HG03575 (cell line): ENCODE results near the gene ABI3.

Experiments used
- ATAC-seq: cut with Tn5 transposase; IDR thresholded peaks from one replicate; pipeline ENCODE4 v1.9.1; 2021; ENCODE audit not compliant: unreplicated experiment, insufficient number of reproducible peaks, low FRiP score; ENCODE audit errors: extremely low read depth

The ABI3 gene

DNA sequence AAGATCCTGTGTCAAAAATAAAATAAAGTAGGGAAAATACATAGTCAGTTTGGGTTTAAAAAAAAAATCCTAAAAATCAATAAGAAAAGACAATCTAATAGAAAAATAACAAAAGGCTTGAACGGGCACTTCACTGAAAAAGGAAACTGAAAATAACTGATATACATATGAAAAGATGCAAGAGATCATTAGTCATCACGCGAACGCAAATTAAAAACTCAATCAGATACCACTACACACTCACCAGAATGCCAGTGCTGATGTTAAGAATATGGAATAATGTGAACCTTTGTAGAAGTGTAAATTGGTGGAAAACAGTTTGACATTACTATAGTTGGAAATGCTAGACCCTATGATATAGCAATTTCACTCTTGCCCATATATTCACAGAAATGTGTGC, 14.8 kb upstream of the ABI3 start:
- no peak for ATAC-seq

DNA sequence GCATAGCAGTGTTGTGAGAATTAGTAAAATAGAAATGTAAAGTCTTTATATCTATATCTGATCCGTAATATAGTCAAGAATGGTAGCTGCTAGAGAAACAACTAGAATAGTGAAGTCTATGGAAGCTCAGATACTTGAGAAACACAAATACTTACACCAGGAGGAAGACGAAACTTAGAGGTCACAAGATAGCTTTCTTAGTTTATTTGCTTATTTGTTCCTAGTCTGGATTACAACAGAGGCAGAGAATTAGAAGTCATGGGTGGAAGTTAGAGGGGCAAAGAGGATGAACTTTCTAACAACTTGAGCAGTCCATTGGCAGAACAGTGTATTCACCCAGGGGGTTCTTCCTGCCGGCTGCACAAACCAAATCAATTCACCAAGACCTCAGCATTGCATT, 14.0 kb upstream of the ABI3 start:
- no peak for ATAC-seq

DNA sequence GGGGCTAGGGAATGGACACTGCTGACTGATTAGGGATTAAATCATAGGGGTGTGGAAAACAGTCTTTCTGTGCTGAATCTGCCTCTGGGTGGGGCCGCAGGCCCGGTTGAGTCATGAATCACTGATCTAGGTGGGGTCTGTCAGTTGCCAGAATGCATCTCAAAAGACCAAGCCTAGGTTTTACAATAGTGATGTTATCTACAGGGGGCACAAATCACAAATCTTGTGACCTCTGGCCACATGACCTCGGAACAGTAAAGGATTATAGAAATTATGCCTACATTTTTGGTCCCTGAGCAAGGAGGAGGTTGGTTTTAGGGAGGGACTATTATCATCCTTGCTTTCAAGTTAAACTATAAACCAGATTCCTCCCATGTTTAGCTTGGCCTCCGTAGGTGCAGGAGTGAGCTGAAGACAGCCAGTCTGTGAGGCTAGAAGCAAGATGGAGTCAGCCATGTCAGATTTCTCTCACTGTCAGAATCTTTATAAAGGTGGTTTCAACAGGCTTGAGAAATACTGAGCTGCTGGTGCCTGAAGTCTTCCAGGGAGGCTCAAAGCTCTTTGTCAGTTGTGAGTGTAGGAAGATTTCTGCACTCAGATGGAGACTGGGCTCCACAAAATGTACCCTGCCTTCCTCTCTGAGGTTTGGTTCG, 13.0 kb upstream of the ABI3 start:
- ATAC-seq: no peak

DNA sequence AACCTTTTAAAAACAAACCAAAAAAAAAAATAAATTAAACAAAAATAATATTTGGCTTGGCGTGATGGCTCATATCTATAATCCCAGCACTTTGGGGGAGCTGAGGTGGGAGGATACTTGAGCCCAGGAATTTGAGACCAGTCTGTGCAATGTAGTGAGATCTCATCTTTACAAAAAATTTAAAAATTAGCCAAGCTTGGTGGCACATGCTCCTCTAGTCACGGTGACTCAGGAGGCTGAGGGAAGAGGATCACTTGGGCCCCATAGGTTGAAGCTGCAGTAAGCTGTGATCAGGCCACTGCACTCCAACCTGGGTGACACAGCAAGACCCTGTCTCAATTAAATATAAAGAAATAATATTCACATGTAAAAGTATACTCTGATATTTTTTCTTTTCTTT, 12.3 kb upstream of the ABI3 start:
- ATAC-seq: no peak

DNA sequence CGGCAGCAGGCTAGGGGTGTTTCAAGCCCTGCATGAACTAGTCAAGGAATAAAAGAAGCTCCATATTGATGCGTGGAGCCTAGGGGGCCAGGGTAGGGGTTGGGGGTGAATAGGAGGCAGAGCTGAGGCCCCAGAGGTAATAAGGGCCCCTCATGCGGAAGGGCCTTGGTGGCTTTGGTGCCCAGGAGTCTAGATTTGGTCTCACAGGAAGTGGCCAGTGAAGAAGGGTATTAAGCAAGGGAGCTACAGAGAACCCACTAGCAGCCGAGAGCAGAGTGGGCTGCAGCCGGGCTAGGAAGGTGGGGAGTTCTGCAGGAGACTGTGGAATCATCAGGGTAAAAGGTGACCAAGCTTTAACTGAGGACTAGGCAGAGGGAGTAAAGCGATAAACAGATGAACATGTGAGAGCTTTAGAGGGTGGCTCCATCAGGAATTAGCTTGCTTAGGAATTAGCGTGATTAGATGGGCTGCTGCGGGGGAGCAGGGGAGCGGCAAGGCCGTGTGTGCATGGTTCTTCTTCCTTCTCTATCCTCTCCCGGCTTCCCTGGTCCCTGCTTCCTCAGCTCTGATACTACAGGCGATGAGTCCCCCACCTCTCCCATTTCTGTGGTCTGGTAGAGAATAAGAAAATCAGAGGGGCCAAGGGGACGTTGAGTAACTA, 10.0 kb upstream of the ABI3 start:
- ATAC-seq: no peak

DNA sequence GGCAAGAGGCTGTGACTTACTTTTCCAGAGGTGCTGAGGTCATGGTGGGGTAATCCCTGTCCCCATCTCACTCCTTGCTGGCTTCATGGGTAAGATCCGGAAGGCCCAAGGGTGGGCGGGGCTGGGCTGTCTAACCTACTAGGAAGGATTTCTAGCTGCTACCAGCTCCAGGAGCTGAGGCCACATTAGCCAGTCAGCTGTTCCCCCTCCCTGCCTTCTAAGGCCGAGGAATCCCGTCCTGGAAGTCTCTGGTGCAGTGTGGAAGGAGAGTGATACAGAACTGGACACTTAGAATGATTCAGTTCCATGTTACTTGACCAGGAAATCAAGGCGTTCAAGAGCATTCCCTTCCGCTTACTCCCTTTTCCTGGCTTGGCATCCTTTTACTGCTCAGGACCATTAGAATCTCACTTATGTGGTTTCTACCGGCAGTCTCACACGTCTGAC, 9.0 kb upstream of the ABI3 start:
- no peak for ATAC-seq

DNA sequence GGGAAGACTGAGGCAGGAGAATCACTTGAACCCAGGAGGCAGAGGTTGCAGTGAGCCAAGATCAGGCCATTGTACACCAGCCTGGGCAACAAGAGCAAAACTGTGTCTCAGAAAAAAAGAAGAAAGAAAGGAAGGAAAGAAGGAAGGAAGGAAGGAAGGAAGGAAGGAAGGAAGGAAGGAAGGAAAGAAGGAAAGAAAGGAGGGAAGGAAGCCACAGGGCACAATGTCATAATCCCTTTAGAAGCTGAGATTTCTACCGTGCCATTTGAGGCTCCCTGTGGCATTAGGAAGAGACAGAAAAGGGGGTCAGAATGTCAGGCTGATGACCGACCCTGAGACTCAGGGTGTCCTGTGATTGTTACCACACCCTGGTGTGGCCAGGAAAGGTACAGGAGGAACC, 6.7 kb upstream of the ABI3 start:
- ATAC-seq: no peak

DNA sequence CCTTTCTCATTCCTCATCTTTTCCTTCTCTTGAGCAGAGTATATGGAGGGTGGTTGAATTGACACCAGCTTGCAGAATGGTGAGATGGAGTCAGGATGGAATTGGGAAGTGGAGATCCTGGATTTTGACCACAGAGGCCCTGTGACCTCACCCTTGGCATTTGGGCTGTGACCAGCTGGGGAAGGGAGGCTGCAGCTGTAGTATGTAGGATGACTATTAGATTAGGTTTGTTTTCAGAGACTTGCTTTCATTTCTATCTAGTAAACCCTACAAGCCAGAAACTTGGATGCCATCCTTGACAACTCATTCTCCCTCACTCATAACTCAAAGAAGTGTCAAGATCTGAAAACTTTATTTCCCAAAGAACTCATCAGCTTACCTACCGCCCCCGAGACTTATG, 6.0 kb upstream of the ABI3 start:
- ATAC-seq: no peak

DNA sequence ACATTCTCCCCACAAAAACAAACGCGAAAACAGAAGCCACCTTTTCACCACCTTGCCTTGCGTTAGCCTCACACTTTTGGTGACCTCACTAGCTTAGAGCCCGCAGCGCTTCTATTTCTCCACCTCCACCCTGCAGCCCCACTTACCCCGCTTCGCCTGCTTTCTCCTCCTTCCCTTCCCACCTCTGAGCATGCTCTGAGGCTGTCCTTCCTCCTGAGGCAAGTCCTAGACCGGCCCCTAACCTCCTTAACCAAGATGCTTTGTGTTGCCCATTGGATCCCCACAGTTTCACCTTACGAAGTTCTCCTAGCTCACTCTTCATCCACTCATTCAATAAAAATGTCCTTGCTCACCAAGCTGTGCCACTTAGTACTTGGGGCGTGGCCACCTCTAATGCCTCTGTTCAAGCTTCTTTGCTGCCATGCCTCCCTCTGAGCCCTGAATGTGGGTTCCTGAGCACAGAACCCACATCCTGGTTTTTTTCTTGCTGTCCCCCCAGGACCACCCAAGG, 1.4 kb upstream of the ABI3 start:
- ATAC-seq: no peak

DNA sequence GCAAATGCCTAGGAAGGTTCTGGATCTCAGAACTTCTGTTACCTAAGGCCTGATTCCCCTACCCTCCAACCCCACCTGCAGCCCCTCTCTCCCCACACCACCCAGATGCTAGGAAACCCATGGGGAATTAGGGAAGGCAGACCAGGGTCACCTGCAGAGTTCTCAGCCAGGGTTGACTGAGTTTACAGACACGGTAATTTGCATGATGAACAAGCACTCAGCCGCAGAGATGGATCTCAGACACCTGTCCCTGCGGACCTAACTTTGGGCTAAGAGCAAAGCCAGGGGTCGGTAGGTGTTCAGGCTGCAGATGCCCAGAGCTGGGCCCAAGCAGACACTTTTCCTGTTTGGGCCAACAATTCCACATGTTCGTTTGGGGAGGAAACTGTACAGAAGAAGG, 2.9 kb downstream of the ABI3 start:
- no peak for ATAC-seq

DNA sequence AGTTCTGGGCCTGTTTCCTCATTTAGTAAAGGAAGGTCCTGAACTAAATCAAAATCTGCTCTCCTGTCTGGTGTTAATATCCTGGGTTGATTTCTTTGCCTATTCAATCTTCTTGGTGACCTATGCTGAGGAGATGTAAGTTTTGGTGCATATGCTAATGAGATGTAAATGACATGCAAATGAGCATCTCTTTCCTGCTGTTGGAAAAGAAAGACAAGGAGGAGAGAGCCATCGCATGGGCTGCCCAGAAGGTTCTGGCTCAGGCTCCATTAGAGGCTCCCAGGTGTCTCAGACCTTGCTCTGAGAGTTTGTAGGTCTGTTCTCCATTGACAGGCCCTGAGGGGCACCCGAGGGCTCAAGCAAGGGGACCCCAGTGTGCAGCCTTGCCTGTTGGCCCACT, 3.3 kb downstream of the ABI3 start:
- no peak for ATAC-seq

DNA sequence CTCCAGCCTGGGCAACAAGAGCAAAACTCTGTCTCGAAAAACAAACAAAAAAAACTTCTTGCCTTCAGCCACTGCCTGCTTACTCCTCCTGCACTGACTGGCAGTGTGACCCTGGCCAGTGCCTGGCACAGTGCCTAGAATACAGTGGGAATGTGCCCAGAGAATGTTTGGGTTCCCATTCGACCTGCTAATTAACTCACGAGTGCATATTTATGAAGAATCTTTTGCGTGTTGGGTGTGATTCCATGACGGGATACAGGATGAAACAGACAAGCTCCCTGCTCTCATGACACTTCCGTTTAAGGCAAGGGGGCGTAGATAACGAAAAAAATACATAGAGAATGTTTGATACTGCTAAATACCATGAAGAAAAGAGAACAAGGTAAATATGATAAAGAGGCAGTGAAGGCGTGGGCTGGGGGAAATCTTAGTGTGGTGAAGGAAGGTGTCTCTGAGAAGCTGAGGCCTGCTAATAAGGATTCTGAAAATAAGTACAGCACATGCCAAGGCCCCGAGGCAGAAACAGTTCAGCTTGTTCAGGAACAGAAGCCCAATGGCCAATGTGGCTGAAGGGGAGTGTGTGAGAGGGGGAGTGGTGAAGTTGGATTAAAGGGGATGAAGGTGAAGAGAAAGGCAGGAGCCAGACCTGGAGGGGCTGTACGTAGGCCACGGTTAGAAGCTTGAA, 4.3 kb downstream of the ABI3 start:
- ATAC-seq: no peak

DNA sequence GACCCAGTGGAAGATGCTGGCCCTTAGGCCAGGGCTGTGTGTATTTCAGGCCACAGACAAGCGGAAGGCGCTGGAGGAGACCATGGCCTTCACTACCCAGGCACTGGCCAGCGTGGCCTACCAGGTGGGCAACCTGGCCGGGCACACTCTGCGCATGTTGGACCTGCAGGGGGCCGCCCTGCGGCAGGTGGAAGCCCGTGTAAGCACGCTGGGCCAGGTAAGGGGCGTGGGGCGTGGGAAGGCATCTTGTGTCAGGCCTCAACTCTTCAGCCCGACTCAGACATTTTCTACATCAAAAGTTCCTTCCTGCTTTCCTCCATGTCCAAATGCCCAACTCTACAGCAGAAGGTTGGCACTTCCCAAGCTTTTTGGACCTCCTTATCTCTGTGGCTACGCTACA, 6.0 kb downstream of the ABI3 start:
- ATAC-seq: no peak

DNA sequence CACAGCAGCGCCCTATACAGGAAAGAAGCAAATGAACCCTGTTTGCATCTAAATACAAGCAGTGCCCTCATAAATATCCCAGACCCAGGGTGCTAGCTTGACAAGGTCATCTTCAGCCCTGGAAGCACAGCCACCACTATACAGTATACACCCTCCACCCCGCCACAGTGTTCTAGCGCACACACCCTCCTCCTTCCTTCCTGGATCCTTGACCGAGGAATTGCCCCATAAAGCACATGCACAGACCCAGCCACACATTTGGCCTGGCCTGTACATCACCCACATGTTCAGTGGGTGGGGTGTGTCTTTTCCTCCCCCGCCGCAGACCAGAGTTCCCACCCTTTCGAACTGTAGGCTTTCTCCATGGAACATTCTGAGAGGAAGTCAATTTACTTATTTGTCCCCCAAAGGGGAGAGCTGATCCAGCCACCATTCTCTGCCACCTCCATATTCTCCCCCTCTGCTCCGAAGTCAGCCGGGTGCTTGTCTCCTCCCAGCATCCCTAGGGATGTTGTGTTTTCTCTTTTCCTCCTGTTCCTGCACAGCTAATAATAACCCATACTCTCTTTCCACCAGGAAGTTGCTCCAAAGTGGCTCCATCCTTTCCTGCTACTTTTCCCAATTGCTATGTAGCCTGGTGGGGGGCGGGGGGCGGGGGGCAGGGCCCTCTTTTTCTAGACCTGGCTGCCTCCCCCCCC, 6.6 kb downstream of the ABI3 start:
- ATAC-seq: no peak

DNA sequence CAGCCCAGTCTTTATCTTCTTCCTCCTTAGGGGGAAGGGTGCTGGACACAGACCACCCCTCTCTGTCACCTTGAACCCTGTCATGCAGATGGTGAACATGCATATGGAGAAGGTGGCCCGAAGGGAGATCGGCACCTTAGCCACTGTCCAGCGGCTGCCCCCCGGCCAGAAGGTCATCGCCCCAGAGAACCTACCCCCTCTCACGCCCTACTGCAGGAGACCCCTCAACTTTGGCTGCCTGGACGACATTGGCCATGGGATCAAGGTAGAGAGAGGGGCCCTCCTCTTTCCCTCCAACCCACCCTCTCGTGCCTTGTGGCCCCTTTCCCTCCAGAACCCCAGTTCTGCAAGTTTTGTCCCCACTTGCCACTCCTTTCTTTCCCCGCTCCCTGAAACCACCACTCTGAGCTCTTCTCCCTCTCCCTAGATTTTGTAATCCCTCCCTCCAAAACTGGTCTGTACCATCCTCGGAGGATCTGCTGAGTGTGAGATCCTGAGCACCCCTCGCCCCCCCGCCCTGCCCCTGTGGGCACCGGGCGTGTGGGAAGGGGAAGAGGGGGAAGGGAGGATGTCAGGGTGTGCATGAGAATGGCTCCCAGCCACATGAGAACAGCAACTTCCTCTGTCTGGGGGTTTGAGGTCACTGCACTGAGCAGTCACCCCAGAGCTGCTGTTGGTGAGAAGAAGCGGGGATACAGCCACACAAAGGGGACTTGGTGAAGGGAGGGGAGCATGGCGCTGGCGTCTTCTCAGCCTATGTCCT, 7.3 kb downstream of the ABI3 start:
- no peak for ATAC-seq

DNA sequence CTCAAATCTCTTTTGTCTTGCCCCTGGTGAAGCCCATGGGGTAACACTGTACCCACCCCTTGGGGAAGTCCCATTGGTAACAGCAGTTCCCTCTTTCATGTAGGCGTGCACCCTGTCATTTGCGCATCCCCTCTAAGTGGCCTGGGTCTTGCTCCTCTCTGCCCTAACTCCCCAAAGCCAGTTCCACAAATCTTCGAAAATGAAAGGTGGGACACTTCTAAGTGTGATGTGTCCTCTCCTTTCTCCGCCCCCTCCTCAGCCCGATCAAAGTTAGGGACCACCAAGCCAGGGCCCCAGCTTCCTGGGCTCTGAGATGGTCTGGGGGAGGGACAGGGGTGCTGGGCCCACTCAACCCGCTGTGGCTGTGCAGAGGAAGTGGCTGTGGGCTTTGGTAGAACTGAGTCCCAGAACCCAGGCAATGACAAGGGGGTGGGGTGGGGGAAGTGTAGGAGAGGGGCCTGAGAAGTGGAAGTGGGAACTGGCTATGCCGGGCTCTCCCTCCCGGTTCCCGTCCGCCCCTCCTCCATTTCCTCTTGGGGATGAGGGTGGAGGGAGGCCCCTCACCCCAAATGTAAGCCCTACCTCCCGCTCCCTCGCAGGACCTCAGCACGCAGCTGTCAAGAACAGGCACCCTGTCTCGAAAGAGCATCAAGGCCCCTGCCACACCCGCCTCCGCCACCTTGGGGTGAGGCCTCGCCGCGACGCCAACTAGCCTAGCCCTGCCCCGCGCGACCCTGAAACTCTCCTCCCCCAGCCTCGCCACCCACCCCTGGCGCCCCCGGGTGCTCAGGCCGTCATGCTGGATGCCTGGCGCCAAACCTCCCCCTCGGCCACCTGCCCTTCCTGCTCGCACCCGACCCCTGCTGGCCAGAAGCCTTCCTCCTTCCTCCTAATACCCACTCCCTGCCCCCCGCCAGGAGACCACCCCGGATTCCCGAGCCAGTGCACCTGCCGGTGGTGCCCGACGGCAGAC, 8.7 kb downstream of the ABI3 start:
- ATAC-seq: no peak

DNA sequence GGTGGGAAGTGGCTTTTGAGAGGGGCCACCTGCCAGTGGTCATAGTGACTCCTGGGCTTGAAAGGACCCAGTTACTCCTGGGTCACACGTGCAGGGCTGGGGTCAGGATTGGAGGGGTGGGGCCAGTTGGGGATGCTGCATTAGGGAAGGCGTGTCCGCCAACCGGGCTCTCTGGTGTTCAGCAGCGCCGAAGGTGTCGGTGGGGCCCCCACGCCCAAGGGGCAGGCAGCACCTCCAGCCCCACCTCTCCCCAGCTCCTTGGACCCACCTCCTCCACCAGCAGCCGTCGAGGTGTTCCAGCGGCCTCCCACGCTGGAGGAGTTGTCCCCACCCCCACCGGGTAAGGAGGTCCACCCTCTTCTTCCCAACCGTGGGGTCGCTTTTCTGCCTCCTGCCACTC, 9.5 kb downstream of the ABI3 start:
- no peak for ATAC-seq

DNA sequence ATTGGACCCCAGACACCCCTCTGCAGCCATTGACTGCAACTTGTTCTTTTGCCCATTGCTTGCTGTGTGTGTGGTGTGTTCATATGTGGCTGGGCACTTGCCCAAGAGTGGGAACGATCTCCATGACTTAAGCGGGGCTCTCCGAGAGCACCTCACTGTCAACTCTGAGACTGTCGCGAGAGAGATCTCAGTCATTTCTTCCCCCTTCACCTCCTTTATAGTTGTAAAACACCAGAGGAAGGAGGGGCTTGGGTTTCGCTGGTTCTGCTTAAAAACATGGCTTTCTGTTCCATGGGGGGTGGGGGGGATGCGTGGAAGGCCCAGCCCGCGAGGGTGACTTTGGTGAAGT, 12.6 kb downstream of the ABI3 start:
- no peak for ATAC-seq
